ENCODE measurements around the gene STKLD1. TPM values are rescaled to one million over a fixed set of nuclear protein-coding genes. Genes with fewer than 3 reads are reported as not detected.

The STKLD1 gene
- total and polyA plus RNA-seq, 4 donors, result 1.4 to 3.5 TPM; not detected in 2

DNA sequence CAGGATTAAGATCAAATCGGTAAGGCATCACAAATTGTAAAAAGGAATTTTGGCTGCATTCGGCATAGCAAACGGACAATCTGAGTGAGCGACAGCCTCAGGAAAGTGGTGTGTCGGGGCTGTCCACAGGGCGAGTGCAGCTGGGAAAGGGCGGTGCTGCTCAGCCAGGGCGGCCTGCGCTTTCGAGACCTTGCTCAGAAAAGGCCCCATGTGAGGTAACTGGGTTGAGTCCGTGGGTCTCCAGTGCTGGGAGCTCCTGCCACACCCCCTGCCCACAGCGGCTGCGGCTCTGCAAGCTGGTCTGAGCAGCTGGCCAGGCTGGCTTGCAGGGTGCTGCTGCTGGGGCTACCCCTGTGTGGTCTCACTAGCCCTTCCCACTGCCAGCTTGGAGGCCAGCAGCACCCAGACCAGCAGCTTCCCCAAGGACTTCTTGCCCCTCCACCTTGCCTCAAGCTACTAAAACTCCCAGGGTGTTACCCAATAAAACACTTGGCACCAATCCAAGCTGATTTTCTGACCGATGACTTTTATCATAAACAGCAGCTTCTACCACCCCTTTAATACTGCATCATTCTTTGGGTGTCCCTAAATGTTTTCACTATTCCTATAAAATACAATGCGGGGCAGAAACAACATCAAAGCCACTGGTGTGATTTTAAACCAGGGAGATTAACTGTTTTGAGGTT, 13.7 kb upstream of the STKLD1 start:
- no peak for DNase-seq
- Histone ChIP-seq H3K36me3 (ENCODE audit: control insufficient read depth in 1 of 2, insufficient read depth in 2 of 2, low read length in 1 of 2) (peaks cover 0 to 10% of the 10 kb centered on the region in 2 donors), H3K4me1 (ENCODE audit: control insufficient read depth in 1 of 2, insufficient read depth in 2 of 2, low read length in 2 of 2) (no peaks in the 10 kb centered on the region), H3K27ac (ENCODE audit: low read depth in 1 of 2, low read length in 2 of 2) (no peak overlapping the region), H3K9me3 (ENCODE audit: control insufficient read depth, low read length) (no peaks in the 10 kb centered on the region), H3K27me3 (ENCODE audit: control insufficient read depth in 1 of 2, insufficient read depth in 2 of 2, low read length in 1 of 2) (no peaks in the 10 kb centered on the region), H3K4me3 (ENCODE audit: low read length in 2 of 2) (no peak overlapping the region)
- intact Hi-C loops (cut with DNase I), result no loop called here
- no peak for ATAC-seq (ENCODE audit: low FRiP score)
- 89% methylated on average over 15 of the region's 15 CpGs for WGBS, 2 donors

GRCh38 chr9:133366435-133366834, 9.7 kb upstream of the STKLD1 start:
- no peak overlapping the region for H3K4me3 ChIP-seq (ENCODE audit: low read length in 2 of 2)
- WGBS, 2 donors, result 86 to 88% methylated on average over 11 of the region's 11 CpGs
- no peak for ATAC-seq (ENCODE audit: low FRiP score)
- no peaks in the 10 kb centered on the region for H3K27me3 ChIP-seq (ENCODE audit: control insufficient read depth in 1 of 2, insufficient read depth in 2 of 2, low read length in 1 of 2)
- peaks cover 0 to 10% of the 10 kb centered on the region in 2 donors for H3K36me3 ChIP-seq (ENCODE audit: control insufficient read depth in 1 of 2, insufficient read depth in 2 of 2, low read length in 1 of 2)
- intact Hi-C loops (cut with DNase I), result no loop called here
- no peak overlapping the region for H3K27ac ChIP-seq (ENCODE audit: low read depth in 1 of 2, low read length in 2 of 2)
- DNase-seq, result no peak
- no peaks in the 10 kb centered on the region for H3K4me1 ChIP-seq (ENCODE audit: control insufficient read depth in 1 of 2, insufficient read depth in 2 of 2, low read length in 2 of 2)
- no peaks in the 10 kb centered on the region for H3K9me3 ChIP-seq (ENCODE audit: control insufficient read depth, low read length)

DNA sequence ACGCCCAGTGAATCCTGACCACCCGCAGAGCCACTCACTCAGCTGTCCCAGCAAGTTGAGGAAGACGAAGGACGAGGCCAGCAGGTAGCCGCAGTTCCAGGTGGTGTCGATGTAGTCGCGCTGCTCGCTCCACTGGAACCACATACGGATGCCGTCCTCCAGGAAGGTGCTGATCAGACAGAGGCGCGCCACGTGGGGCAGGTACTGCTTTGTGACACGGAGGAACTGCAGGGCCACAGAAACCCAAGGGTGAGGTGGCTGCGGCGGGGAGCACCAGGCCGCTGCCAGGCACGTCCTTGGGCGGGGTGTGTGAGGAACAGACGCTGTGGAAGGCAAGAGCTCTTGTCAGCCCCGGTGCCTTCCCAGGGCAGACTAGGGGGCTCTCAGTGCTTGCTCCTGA, 8.9 kb upstream of the STKLD1 start:
- WGBS, 2 donors, result 87 to 89% methylated on average over 22 of the region's 22 CpGs
- Histone ChIP-seq H3K4me3 (ENCODE audit: low read length in 2 of 2) (no peak overlapping the region), H3K27me3 (ENCODE audit: control insufficient read depth in 1 of 2, insufficient read depth in 2 of 2, low read length in 1 of 2) (no peaks in the 10 kb centered on the region), H3K9me3 (ENCODE audit: control insufficient read depth, low read length) (no peaks in the 10 kb centered on the region), H3K36me3 (ENCODE audit: control insufficient read depth in 1 of 2, insufficient read depth in 2 of 2, low read length in 1 of 2) (peaks cover 0 to 10% of the 10 kb centered on the region in 2 donors), H3K27ac (ENCODE audit: low read depth in 1 of 2, low read length in 2 of 2) (no peak overlapping the region), H3K4me1 (ENCODE audit: control insufficient read depth in 1 of 2, insufficient read depth in 2 of 2, low read length in 2 of 2) (no peaks in the 10 kb centered on the region)
- DNase-seq (no peak), ATAC-seq (ENCODE audit: low FRiP score) (no peak)
- intact Hi-C loops (cut with DNase I), result no loop called here

DNA sequence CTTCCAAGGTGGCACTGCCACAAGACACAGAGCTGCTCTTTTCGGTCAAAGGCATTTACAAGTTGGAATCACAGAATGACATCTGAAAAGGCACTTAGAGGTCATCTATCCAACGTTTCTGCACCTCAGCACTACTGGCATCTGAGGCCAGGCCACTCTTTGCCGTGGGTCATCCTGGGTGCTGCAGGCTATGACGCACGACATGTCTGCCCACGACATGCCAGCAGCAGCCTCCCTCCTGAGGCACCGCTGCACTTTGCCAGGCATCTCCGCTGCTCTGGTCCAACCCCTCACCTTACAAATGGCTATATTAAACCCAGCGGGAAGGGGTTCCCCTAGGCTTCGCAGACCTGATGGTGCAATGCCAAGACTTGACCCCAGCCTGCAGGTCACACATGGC, 8.4 kb upstream of the STKLD1 start:
- ATAC-seq (ENCODE audit: low FRiP score) (no peak), DNase-seq (no peak)
- Histone ChIP-seq H3K27ac (ENCODE audit: low read depth in 1 of 2, low read length in 2 of 2) (no peak overlapping the region), H3K36me3 (ENCODE audit: control insufficient read depth in 1 of 2, insufficient read depth in 2 of 2, low read length in 1 of 2) (peaks cover 0 to 10% of the 10 kb centered on the region in 2 donors), H3K4me1 (ENCODE audit: control insufficient read depth in 1 of 2, insufficient read depth in 2 of 2, low read length in 2 of 2) (no peaks in the 10 kb centered on the region), H3K27me3 (ENCODE audit: control insufficient read depth in 1 of 2, insufficient read depth in 2 of 2, low read length in 1 of 2) (no peaks in the 10 kb centered on the region), H3K4me3 (ENCODE audit: low read length in 2 of 2) (no peak overlapping the region), H3K9me3 (ENCODE audit: control insufficient read depth, low read length) (no peaks in the 10 kb centered on the region)
- intact Hi-C loops (cut with DNase I), result no loop called here
- WGBS, 2 donors, result 75 to 76% methylated on average over 10 of the region's 10 CpGs

DNA sequence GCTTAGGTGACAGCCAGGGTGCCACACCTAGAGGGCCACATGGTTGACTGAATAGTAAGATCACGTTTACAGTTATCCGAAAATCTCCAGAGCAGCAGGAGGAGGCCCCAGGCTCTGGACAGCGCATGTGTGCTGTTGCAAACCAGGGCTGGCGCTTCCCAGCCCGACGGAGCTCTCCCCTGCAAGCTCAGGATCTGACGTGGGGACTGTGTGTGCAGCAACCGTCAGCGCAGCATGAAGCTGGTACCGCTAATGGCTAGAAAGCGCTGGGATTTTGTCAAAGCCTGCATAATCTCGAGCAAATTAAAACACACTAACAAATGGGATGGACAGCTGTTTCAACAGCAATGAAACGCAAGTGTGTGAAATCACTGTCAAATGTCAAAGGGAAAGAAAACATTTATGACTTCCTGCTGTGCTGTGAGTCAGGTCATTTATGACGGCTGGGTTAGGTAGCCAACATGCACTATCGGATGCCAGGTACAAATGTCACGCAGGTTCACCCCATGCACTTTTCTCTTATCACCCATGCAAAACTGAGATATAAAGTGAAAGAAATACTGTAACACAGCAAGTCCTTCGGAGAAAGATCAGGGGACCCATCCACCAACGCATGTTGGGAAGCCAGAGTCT, 7.8 kb upstream of the STKLD1 start:
- Histone ChIP-seq H3K4me3 (ENCODE audit: low read length in 2 of 2) (no peak overlapping the region), H3K36me3 (ENCODE audit: control insufficient read depth in 1 of 2, insufficient read depth in 2 of 2, low read length in 1 of 2) (peaks cover 0 to 7% of the 10 kb centered on the region in 2 donors), H3K4me1 (ENCODE audit: control insufficient read depth in 1 of 2, insufficient read depth in 2 of 2, low read length in 2 of 2) (no peaks in the 10 kb centered on the region), H3K27ac (ENCODE audit: low read depth in 1 of 2, low read length in 2 of 2) (no peak overlapping the region), H3K9me3 (ENCODE audit: control insufficient read depth, low read length) (no peaks in the 10 kb centered on the region), H3K27me3 (ENCODE audit: control insufficient read depth in 1 of 2, insufficient read depth in 2 of 2, low read length in 1 of 2) (no peaks in the 10 kb centered on the region)
- intact Hi-C loops (cut with DNase I), result no loop called here
- no peak for ATAC-seq (ENCODE audit: low FRiP score)
- DNase-seq, result no peak
- 49 to 53% methylated on average over 18 of the region's 18 CpGs for WGBS, 2 donors

- WGBS, 2 donors, result 71 to 72% methylated on average over 6 of the region's 6 CpGs
- H3K9me3 ChIP-seq (ENCODE audit: control insufficient read depth, low read length), result no peaks in the 10 kb centered on the region
- H3K4me3 ChIP-seq (ENCODE audit: low read length in 2 of 2), result no peak overlapping the region
- no peaks in the 10 kb centered on the region for H3K27me3 ChIP-seq (ENCODE audit: control insufficient read depth in 1 of 2, insufficient read depth in 2 of 2, low read length in 1 of 2)
- H3K27ac ChIP-seq (ENCODE audit: low read depth in 1 of 2, low read length in 2 of 2), result no peak overlapping the region
- ATAC-seq (ENCODE audit: low FRiP score) (no peak), DNase-seq (no peak)
- no peaks in the 10 kb centered on the region for H3K4me1 ChIP-seq (ENCODE audit: control insufficient read depth in 1 of 2, insufficient read depth in 2 of 2, low read length in 2 of 2)
- H3K36me3 ChIP-seq (ENCODE audit: control insufficient read depth in 1 of 2, insufficient read depth in 2 of 2, low read length in 1 of 2), result peaks cover 0 to 5% of the 10 kb centered on the region in 2 donors
- intact Hi-C loops (cut with DNase I), result no loop called here
Observed at GRCh38 chr9:133369422-133369821, 6.7 kb upstream of the STKLD1 start.

GRCh38 chr9:133369933-133370332, 6.2 kb upstream of the STKLD1 start:
- WGBS, 2 donors, result 71 to 77% methylated on average over 7 of the region's 7 CpGs
- H3K4me1 ChIP-seq (ENCODE audit: control insufficient read depth in 1 of 2, insufficient read depth in 2 of 2, low read length in 2 of 2), result no peaks in the 10 kb centered on the region
- DNase-seq (no peak), ATAC-seq (ENCODE audit: low FRiP score) (no peak)
- no peak overlapping the region for H3K4me3 ChIP-seq (ENCODE audit: low read length in 2 of 2)
- no peaks in the 10 kb centered on the region for H3K9me3 ChIP-seq (ENCODE audit: control insufficient read depth, low read length)
- H3K27me3 ChIP-seq (ENCODE audit: control insufficient read depth in 1 of 2, insufficient read depth in 2 of 2, low read length in 1 of 2), result no peaks in the 10 kb centered on the region
- intact Hi-C loops (cut with DNase I), result no loop called here
- no peak overlapping the region for H3K27ac ChIP-seq (ENCODE audit: low read depth in 1 of 2, low read length in 2 of 2)
- H3K36me3 ChIP-seq (ENCODE audit: control insufficient read depth in 1 of 2, insufficient read depth in 2 of 2, low read length in 1 of 2), result peaks cover 0 to 3% of the 10 kb centered on the region in 2 donors

- intact Hi-C loops (cut with DNase I), result no loop called here
- Histone ChIP-seq H3K9me3 (ENCODE audit: control insufficient read depth, low read length) (no peaks in the 10 kb centered on the region), H3K4me1 (ENCODE audit: control insufficient read depth in 1 of 2, insufficient read depth in 2 of 2, low read length in 2 of 2) (no peaks in the 10 kb centered on the region), H3K27ac (ENCODE audit: low read depth in 1 of 2, low read length in 2 of 2) (no peak overlapping the region), H3K36me3 (ENCODE audit: control insufficient read depth in 1 of 2, insufficient read depth in 2 of 2, low read length in 1 of 2) (peaks cover 0 to 1% of the 10 kb centered on the region in 2 donors), H3K27me3 (ENCODE audit: control insufficient read depth in 1 of 2, insufficient read depth in 2 of 2, low read length in 1 of 2) (no peaks in the 10 kb centered on the region), H3K4me3 (ENCODE audit: low read length in 2 of 2) (no peak overlapping the region)
- WGBS, 2 donors, result 61 to 70% methylated on average over 9 of the region's 9 CpGs
- no peak for ATAC-seq (ENCODE audit: low FRiP score)
- no peak for DNase-seq
Observed at GRCh38 chr9:133370685-133371084, 5.5 kb upstream of the STKLD1 start.

GRCh38 chr9:133371261-133371711, 4.9 kb upstream of the STKLD1 start:
- Histone ChIP-seq H3K27ac (ENCODE audit: low read depth in 1 of 2, low read length in 2 of 2) (no peak overlapping the region), H3K4me1 (ENCODE audit: control insufficient read depth in 1 of 2, insufficient read depth in 2 of 2, low read length in 2 of 2) (no peaks in the 10 kb centered on the region), H3K27me3 (ENCODE audit: control insufficient read depth in 1 of 2, insufficient read depth in 2 of 2, low read length in 1 of 2) (no peaks in the 10 kb centered on the region), H3K36me3 (ENCODE audit: control insufficient read depth in 1 of 2, insufficient read depth in 2 of 2, low read length in 1 of 2) (no peaks in the 10 kb centered on the region), H3K9me3 (ENCODE audit: control insufficient read depth, low read length) (no peaks in the 10 kb centered on the region), H3K4me3 (ENCODE audit: low read length in 2 of 2) (no peak overlapping the region)
- 63 to 66% methylated on average over 12 of the region's 12 CpGs for WGBS, 2 donors
- intact Hi-C loops (cut with DNase I), result no loop called here
- ATAC-seq (ENCODE audit: low FRiP score) (no peak), DNase-seq (no peak)

All from aorta (tissue), 5 donors.